Mucosa of rectum (tissue), 2 donors: ENCODE measurements around the gene MCOLN1.
A peak's percentile ranks its signal among the peaks of the same experiment; 100 is the strongest.

Source experiments
- H3K27ac ChIP-seq, 2 donors: one replicate each; pipeline ENCODE4 v1.7.0; 2013; ENCODE audit warnings: inconsistent platforms in 2 of 2, low read depth in 2 of 2, low read length in 2 of 2
- H3K27me3 ChIP-seq, 2 donors: one replicate each; pipeline ENCODE4 v1.7.0; 2013; ENCODE audit warnings: low read length in 2 of 2; ENCODE audit not compliant: control insufficient read depth in 2 of 2, insufficient read depth in 2 of 2
- H3K36me3 ChIP-seq, 2 donors: one replicate each; pipeline ENCODE4 v1.7.0; 2013; ENCODE audit warnings: low read length in 2 of 2; ENCODE audit not compliant: control insufficient read depth in 2 of 2, insufficient read depth in 2 of 2
- H3K4me1 ChIP-seq, 2 donors: one replicate each; pipeline ENCODE4 v1.7.0; 2013; ENCODE audit warnings: low read length in 2 of 2, mild to moderate bottlenecking in 1 of 2; ENCODE audit not compliant: control insufficient read depth in 2 of 2, insufficient read depth in 2 of 2
- H3K4me3 ChIP-seq, 2 donors: one replicate each; pipeline ENCODE4 v1.7.0; 2013; ENCODE audit warnings: low read length in 2 of 2
- H3K9ac ChIP-seq, 2 donors: one replicate each; pipeline ENCODE4 v1.7.0; 2013; ENCODE audit warnings: low read length in 2 of 2, low read depth in 1 of 2, mild to moderate bottlenecking in 1 of 2
- H3K9me3 ChIP-seq, 2 donors: one replicate each; pipeline ENCODE4 v1.7.0; 2013; ENCODE audit warnings: low read length in 2 of 2; ENCODE audit not compliant: control insufficient read depth in 2 of 2
- donor health status: healthy.
- donor health status: Normal muscosa, but diverticular disease.

The MCOLN1 gene

GRCh38 chr19:7522923-7523667, 671 bp downstream of the MCOLN1 start:
- H3K36me3 ChIP-seq: peaks cover 4 to 15% of the 10 kb centered on the region in 2 donors
- peak overlapping the region; percentile 76 to 83 for H3K4me3 ChIP-seq
- H3K27ac ChIP-seq: peak overlapping the region; percentile 61 to 70
- no peaks in the 10 kb centered on the region for H3K27me3 ChIP-seq
- peak overlapping the region; percentile 66 to 72 for H3K9ac ChIP-seq
- H3K9me3 ChIP-seq: no peaks in the 10 kb centered on the region
- peaks cover 16 to 20% of the 10 kb centered on the region in 2 donors for H3K4me1 ChIP-seq

GRCh38 chr19:7524523-7524922, 2.1 kb downstream of the MCOLN1 start:
- no peak overlapping the region for H3K27ac ChIP-seq
- H3K9ac ChIP-seq: no peak overlapping the region
- peaks cover 16 to 20% of the 10 kb centered on the region in 2 donors for H3K4me1 ChIP-seq
- H3K27me3 ChIP-seq: no peaks in the 10 kb centered on the region
- H3K36me3 ChIP-seq: peaks cover 5 to 24% of the 10 kb centered on the region in 2 donors
- H3K9me3 ChIP-seq: no peaks in the 10 kb centered on the region
- no peak overlapping the region for H3K4me3 ChIP-seq

- no peak overlapping the region for H3K27ac ChIP-seq
- H3K9me3 ChIP-seq: no peaks in the 10 kb centered on the region
- H3K9ac ChIP-seq: no peak overlapping the region
- H3K36me3 ChIP-seq: peaks cover 7 to 25% of the 10 kb centered on the region in 2 donors
- H3K27me3 ChIP-seq: no peaks in the 10 kb centered on the region
- no peak overlapping the region for H3K4me3 ChIP-seq
- H3K4me1 ChIP-seq: peaks cover 16 to 20% of the 10 kb centered on the region in 2 donors
Measured at GRCh38 chr19:7524992-7525739, 2.7 kb downstream of the MCOLN1 start.

GRCh38 chr19:7526059-7526929, 3.9 kb downstream of the MCOLN1 start:
- H3K4me1 ChIP-seq: peaks cover 16 to 20% of the 10 kb centered on the region in 2 donors

GRCh38 chr19:7527516-7528191, 5.2 kb downstream of the MCOLN1 start:
- no peaks in the 10 kb centered on the region for H3K27me3 ChIP-seq
- no peak overlapping the region for H3K9ac ChIP-seq
- H3K9me3 ChIP-seq: no peaks in the 10 kb centered on the region
- H3K4me1 ChIP-seq: peaks cover 11 to 15% of the 10 kb centered on the region in 2 donors
- H3K36me3 ChIP-seq: peaks cover 7 to 24% of the 10 kb centered on the region in 2 donors
- H3K4me3 ChIP-seq: no peak overlapping the region
- no peak overlapping the region for H3K27ac ChIP-seq

More at GRCh38 chr19:7526059-7526929, 3.9 kb downstream of the MCOLN1 start:
- Histone ChIP-seq H3K36me3 (peaks cover 7 to 24% of the 10 kb centered on the region in 2 donors), H3K27ac (no peak overlapping the region), H3K4me3 (no peak overlapping the region), H3K9me3 (no peaks in the 10 kb centered on the region), H3K9ac (no peak overlapping the region), H3K27me3 (no peaks in the 10 kb centered on the region)

GRCh38 chr19:7528192-7528519, 5.7 kb downstream of the MCOLN1 start:
- Histone ChIP-seq H3K9me3 (no peaks in the 10 kb centered on the region), H3K9ac (no peak overlapping the region), H3K4me1 (peaks cover 7 to 10% of the 10 kb centered on the region in 2 donors), H3K4me3 (no peak overlapping the region), H3K27me3 (no peaks in the 10 kb centered on the region), H3K36me3 (peaks cover 7 to 24% of the 10 kb centered on the region in 2 donors), H3K27ac (no peak overlapping the region)

- H3K27me3 ChIP-seq: no peaks in the 10 kb centered on the region
- H3K4me1 ChIP-seq: peaks cover 1 to 10% of the 10 kb centered on the region in 2 donors
- no peak overlapping the region for H3K4me3 ChIP-seq
- H3K27ac ChIP-seq: no peak overlapping the region
- H3K9ac ChIP-seq: no peak overlapping the region
- peaks cover 7 to 24% of the 10 kb centered on the region in 2 donors for H3K36me3 ChIP-seq
- H3K9me3 ChIP-seq: no peaks in the 10 kb centered on the region
Measured at GRCh38 chr19:7528522-7529245, 6.3 kb downstream of the MCOLN1 start.

GRCh38 chr19:7529246-7529600, 6.8 kb downstream of the MCOLN1 start:
- Histone ChIP-seq H3K27ac (no peak overlapping the region), H3K4me1 (peaks cover 0 to 6% of the 10 kb centered on the region in 2 donors), H3K9ac (no peak overlapping the region), H3K9me3 (no peaks in the 10 kb centered on the region), H3K36me3 (peaks cover 7 to 24% of the 10 kb centered on the region in 2 donors), H3K27me3 (no peaks in the 10 kb centered on the region), H3K4me3 (no peak overlapping the region)
